Neural progenitor cell (in vitro differentiated cells): Measurements from ENCODE around the gene ARHGEF6.

Source experiments
- EZH2 ChIP-seq: fragments of 200-600 bp; sonication (generic); IDR thresholded peaks from 2 replicates; pipeline ENCODE4 v1.6.1; 2017; ENCODE audit warnings: antibody characterized with exemption, mild to moderate bottlenecking, moderate library complexity
- TF ChIP-seq, protein P1 (sequence below): fragments of 200-600 bp; sonication (generic); IDR thresholded peaks from 2 replicates; pipeline ENCODE4 v1.5.1; 2017; ENCODE audit warnings: antibody characterized with exemption, mild to moderate bottlenecking

DNA sequence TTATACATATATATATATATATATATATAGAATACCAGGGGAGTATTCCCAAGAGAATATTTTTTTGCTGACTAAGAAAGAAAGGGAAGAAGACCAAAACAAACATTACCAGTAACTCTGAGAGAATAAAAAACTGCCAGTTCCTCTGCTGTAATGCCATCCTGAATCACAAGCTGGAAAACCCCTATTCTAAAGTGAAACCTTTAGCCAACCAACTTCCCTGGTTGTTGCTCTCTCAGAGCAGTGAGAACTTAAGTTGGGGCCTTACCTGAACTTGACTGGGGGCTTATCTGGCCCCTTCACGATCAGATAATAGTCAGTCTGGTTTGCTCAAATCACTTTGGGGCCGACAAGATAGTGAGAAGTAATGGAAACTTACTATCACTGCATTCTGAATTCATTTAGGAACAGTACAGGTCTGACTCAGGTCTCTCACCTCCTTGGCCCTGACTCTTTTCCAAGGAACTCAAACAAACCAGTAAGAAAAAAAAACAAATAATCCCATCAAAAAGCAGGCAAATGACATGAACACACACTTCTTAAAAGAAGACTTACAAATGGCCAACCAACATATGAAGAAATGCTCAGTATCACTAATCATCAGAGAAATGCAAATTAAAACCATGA is 70.3 kb downstream of the ARHGEF6 start:
- no peak for TF ChIP-seq EZH2
- TF ChIP-seq, protein P1, sequence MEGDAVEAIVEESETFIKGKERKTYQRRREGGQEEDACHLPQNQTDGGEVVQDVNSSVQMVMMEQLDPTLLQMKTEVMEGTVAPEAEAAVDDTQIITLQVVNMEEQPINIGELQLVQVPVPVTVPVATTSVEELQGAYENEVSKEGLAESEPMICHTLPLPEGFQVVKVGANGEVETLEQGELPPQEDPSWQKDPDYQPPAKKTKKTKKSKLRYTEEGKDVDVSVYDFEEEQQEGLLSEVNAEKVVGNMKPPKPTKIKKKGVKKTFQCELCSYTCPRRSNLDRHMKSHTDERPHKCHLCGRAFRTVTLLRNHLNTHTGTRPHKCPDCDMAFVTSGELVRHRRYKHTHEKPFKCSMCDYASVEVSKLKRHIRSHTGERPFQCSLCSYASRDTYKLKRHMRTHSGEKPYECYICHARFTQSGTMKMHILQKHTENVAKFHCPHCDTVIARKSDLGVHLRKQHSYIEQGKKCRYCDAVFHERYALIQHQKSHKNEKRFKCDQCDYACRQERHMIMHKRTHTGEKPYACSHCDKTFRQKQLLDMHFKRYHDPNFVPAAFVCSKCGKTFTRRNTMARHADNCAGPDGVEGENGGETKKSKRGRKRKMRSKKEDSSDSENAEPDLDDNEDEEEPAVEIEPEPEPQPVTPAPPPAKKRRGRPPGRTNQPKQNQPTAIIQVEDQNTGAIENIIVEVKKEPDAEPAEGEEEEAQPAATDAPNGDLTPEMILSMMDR: no peak
